Activated T-cell treated with anti-CD3 and anti-CD28 coated beads for 1 hour (primary cell): ENCODE results near the gene GPR18.

ENCODE experiments used
- DNase-seq: peaks from one replicate; pipeline ENCODE4 v3.0.0-alpha.2; 2020; ENCODE audit warnings: low read depth

The GPR18 gene

DNA sequence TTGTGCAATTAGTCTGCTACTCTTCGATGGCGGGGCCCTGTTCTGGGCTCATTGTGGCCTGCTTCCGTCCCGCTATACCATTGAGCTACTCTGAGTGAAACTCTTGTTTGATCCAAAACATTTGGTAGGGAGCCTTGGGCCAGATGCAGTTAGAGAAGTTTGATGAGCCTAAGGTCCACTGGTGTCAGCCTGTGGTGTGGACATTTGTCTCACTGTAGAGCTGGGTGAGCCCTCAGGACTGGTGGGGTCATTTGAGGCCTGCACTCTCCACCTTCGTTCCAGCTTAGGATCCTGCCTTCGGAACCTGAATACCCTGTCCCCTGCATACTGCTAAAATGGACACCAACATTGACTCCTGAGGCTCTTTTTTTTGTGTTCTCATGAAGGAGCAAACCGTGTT, 50.7 kb downstream of the GPR18 start:
- DNase-seq, result no peak

DNA sequence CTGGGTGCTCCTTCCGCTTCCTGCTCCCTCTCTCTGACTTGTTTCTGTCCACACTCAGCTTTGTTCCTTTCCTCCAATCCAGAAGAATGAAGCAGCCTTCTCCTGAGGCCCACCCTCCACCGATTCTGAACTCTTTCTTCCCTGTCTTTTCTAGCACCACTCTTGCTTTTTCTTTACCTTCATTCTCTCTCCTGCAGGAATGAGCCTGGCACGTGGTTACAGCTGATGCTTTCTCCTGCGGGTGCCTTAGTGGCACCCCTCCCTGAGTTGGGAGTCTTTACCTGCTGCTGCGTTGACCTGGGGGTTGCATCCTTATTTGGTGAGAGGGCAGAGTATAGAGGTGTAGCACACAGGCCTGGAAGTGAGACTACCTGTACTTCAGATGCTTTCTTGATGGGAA, 51.3 kb downstream of the GPR18 start:
- no peak for DNase-seq

- DNase-seq, result no peak
Measured at GRCh38 chr13:99206226-99206625, 52.0 kb downstream of the GPR18 start.

GRCh38 chr13:99205621-99206220, 52.5 kb downstream of the GPR18 start:
- DNase-seq, result no peak
